GM12864 (cell line): ENCODE measurements around the gene ASL.

ENCODE experiments used
- DNase-seq: peaks from one replicate; pipeline ENCODE4 v3.0.0-alpha.2; 2011; ENCODE audit warnings: low read depth
- H3K4me3 ChIP-seq: 2 replicates; pipeline ENCODE4 v1.5.1; 2011; ENCODE audit warnings: mild to moderate bottlenecking, low read depth, low read length, control low read depth
- CTCF ChIP-seq: IDR thresholded peaks from 2 replicates; pipeline ENCODE4 v1.5.1; 2011; ENCODE audit warnings: low read depth, mild to moderate bottlenecking, moderate library complexity, low read length, control low read depth, inconsistent platforms; ENCODE audit errors: missing control alignments

The ASL gene

GRCh38 chr7:66140924-66141323 lies 65.3 kb downstream of the ASL start:
- DNase-seq, result no peak
- no peak overlapping the region for H3K4me3 ChIP-seq
- TF ChIP-seq CTCF, result no peak

- TF ChIP-seq CTCF, result no peak
- no peak overlapping the region for H3K4me3 ChIP-seq
- no peak for DNase-seq
These were observed 66.7 kb downstream of the ASL start for GRCh38 chr7:66142334-66142733.

- no peak overlapping the region for H3K4me3 ChIP-seq
- DNase-seq, result no peak
- no peak for TF ChIP-seq CTCF
These were observed 67.4 kb downstream of the ASL start for GRCh38 chr7:66142996-66143395.
